Measurements from ENCODE around the gene APOBEC3F. TPM values are rescaled to one million over a fixed set of nuclear protein-coding genes. Genes with fewer than 3 reads are reported as not detected.

The APOBEC3F gene
- total and polyA plus RNA-seq, 2 experiments from 2014 or later, result 6.2 to 10.1 TPM

- no peak overlapping the region for H2AFZ ChIP-seq
- in situ Hi-C loops (cut with MboI), result no loop called here
- H3K27me3 ChIP-seq (replicated peaks; ENCODE audit: insufficient read depth), result no peaks in the 10 kb centered on the region
- no peak overlapping the region for H3K9ac ChIP-seq
- no peaks in the 10 kb centered on the region for H3F3A ChIP-seq (ENCODE audit: insufficient read depth)
- no peak overlapping the region for H3K4me2 ChIP-seq (ENCODE audit: unreplicated experiment)
- H4K20me1 ChIP-seq (ENCODE audit: insufficient read depth), result no peaks in the 10 kb centered on the region
- H3K4me3 ChIP-seq, result no peak overlapping the region
- WGBS, 2 experiments (ENCODE audit: low coverage in 1 of 2, low lambda C conversion rate in 2 of 2, missing lambda C conversion rate in 2 of 2), result 80 to 87% methylated on average over 8 of the region's 8 CpGs
- H3K36me3 ChIP-seq (ENCODE audit: low read depth), result no peaks in the 10 kb centered on the region
- no peak overlapping the region for H3K27ac ChIP-seq
- H3K9me3 ChIP-seq (ENCODE audit: low read depth), result no peaks in the 10 kb centered on the region
- no peak for DNase-seq
- H3K4me1 ChIP-seq (ENCODE audit: insufficient read depth), result no peaks in the 10 kb centered on the region
- TF ChIP-seq EZH2phosphoT487 (IDR thresholded peaks at IDR 0.05; ENCODE audit: insufficient read depth, low read depth), result no peak
- no peak for TF ChIP-seq EZH2 (IDR thresholded peaks at IDR 0.05; ENCODE audit: insufficient read depth, poor library complexity, severe bottlenecking)
- H3K9me2 ChIP-seq (ENCODE audit: insufficient read depth), result no peaks in the 10 kb centered on the region
- H3K79me2 ChIP-seq (ENCODE audit: insufficient read depth), result no peaks in the 10 kb centered on the region
Measured at GRCh38 chr22:39081598-39081997, 40.9 kb downstream of the APOBEC3F start.

DNA sequence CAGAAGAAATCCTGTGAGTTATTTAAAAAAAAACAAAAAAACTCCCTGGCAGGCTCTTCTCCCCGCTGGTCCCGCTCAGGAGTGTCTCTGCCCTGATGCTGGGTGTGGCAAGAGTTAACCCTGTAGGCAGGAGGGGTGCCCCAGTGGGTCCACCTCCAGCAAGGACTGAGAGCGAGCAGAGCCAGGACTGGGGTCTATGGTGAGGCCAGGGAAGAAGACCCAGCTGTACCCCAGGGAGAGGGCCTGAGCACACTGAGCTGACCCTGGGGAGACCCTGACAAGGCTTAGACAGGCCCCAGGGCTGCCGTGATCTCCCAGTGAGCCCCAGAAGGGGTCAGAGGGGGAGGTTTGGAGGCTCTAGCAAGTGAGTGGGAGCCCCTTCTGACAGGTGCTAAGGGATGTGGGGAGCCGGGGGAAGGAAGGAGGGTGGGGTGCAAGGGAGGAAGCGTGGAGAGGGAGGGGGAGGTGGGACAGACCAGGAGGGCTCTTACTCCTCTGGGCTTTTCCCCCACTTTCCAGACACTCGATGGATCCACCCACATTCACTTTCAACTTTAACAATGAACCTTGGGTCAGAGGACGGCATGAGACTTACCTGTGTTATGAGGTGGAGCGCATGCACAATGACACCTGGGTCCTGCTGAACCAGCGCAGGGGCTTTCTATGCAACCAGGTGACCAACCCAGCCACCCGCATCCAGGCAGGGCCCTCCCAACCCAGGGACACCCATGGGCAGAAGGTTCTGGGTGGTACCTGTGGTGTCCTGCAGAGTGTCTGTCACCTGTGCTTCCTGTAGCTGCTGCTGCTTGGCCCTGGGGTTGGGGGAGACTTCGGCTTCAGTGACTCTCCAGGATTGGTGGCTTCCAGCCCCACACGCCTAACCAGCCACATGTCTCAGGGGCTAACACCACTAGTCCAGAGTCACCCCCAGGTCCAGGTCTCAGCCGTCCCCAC is 42.8 kb downstream of the APOBEC3F start:
- no peaks in the 10 kb centered on the region for H3K27me3 ChIP-seq (replicated peaks; ENCODE audit: insufficient read depth)
- no peaks in the 10 kb centered on the region for H3K9me3 ChIP-seq (ENCODE audit: low read depth)
- TF ChIP-seq EZH2phosphoT487 (IDR thresholded peaks at IDR 0.05; ENCODE audit: insufficient read depth, low read depth) (no peak), EZH2 (IDR thresholded peaks at IDR 0.05; ENCODE audit: insufficient read depth, poor library complexity, severe bottlenecking) (no peak)
- no peaks in the 10 kb centered on the region for H3K4me1 ChIP-seq (ENCODE audit: insufficient read depth)
- H3K79me2 ChIP-seq (ENCODE audit: insufficient read depth), result no peaks in the 10 kb centered on the region
- H3K4me3 ChIP-seq, result no peak overlapping the region
- no peaks in the 10 kb centered on the region for H4K20me1 ChIP-seq (ENCODE audit: insufficient read depth)
- 77 to 81% methylated on average over 12 to 14 of the region's 14 CpGs for WGBS, 2 experiments (ENCODE audit: low coverage in 1 of 2, low lambda C conversion rate in 2 of 2, missing lambda C conversion rate in 2 of 2)
- no peaks in the 10 kb centered on the region for H3F3A ChIP-seq (ENCODE audit: insufficient read depth)
- no peak overlapping the region for H3K4me2 ChIP-seq (ENCODE audit: unreplicated experiment)
- no peak overlapping the region for H3K27ac ChIP-seq
- H3K9me2 ChIP-seq (ENCODE audit: insufficient read depth), result no peaks in the 10 kb centered on the region
- no peaks in the 10 kb centered on the region for H3K36me3 ChIP-seq (ENCODE audit: low read depth)
- H3K9ac ChIP-seq, result no peak overlapping the region
- H2AFZ ChIP-seq, result no peak overlapping the region
- DNase-seq, result no peak
- in situ Hi-C loops (cut with MboI), result no loop called here

DNA sequence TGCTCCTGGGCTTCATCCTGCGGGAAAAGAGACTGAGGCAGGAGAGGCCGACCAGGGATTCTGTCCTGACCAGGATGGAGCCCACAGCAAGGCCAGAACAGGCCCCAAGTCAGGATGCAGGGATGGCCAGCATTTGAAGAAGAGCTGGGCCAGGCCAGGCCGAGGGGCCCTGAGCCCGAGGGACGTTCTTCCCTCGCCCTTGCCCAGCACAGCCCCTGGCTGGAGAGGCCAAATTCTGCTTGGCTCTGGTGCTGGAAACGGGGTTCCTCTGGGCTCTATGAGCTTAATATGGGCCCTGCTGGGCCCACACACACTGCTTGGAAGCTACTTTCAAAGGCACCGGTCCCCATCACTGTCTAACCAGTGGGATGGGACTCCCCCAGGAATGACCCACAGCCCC is 44.0 kb downstream of the APOBEC3F start:
- H3K4me2 ChIP-seq (ENCODE audit: unreplicated experiment), result no peak overlapping the region
- H3K27ac ChIP-seq, result no peak overlapping the region
- H3K36me3 ChIP-seq (ENCODE audit: low read depth), result no peaks in the 10 kb centered on the region
- no peak for TF ChIP-seq EZH2phosphoT487 (IDR thresholded peaks at IDR 0.05; ENCODE audit: insufficient read depth, low read depth)
- TF ChIP-seq EZH2 (IDR thresholded peaks at IDR 0.05; ENCODE audit: insufficient read depth, poor library complexity, severe bottlenecking), result no peak
- H3F3A ChIP-seq (ENCODE audit: insufficient read depth), result no peaks in the 10 kb centered on the region
- H2AFZ ChIP-seq, result no peak overlapping the region
- no peaks in the 10 kb centered on the region for H3K9me3 ChIP-seq (ENCODE audit: low read depth)
- no peak for DNase-seq
- 90 to 92% methylated on average over 8 of the region's 8 CpGs for WGBS, 2 experiments (ENCODE audit: low coverage in 1 of 2, low lambda C conversion rate in 2 of 2, missing lambda C conversion rate in 2 of 2)
- no peak overlapping the region for H3K9ac ChIP-seq
- no peaks in the 10 kb centered on the region for H3K27me3 ChIP-seq (replicated peaks; ENCODE audit: insufficient read depth)
- no peaks in the 10 kb centered on the region for H3K4me1 ChIP-seq (ENCODE audit: insufficient read depth)
- no peak overlapping the region for H3K4me3 ChIP-seq
- H4K20me1 ChIP-seq (ENCODE audit: insufficient read depth), result no peaks in the 10 kb centered on the region
- H3K79me2 ChIP-seq (ENCODE audit: insufficient read depth), result no peaks in the 10 kb centered on the region
- H3K9me2 ChIP-seq (ENCODE audit: insufficient read depth), result no peaks in the 10 kb centered on the region
- in situ Hi-C loops (cut with MboI), result no loop called here

DNA sequence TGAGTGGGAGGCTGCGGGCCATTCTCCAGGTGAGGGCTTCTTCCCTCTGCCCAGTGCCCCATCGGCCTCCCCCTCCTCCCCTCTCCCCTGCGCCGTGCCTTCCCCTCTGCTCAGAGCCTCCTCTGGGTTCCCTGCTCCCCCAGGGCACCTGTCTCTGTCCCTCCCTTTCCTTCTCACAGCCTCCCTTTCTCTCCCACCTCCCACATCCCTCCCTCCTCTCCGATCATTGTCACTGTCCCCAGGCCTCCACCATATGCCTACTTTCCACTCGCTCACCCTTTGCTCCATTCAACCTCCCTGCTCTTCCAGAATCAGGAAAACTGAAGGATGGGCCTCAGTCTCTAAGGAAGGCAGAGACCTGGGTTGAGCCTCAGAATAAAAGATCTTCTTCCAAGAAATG is 46.4 kb downstream of the APOBEC3F start:
- WGBS, 2 experiments (ENCODE audit: low coverage in 1 of 2, low lambda C conversion rate in 2 of 2, missing lambda C conversion rate in 2 of 2), result 78 to 88% methylated on average over 2 to 6 of the region's 6 CpGs
- in situ Hi-C loops (cut with MboI), result no loop called here
- H3K79me2 ChIP-seq (ENCODE audit: insufficient read depth), result no peaks in the 10 kb centered on the region

More for the DNA sequence above, 46.4 kb downstream of the APOBEC3F start:
- no peak for DNase-seq
- Histone ChIP-seq H3K9me2 (ENCODE audit: insufficient read depth) (no peaks in the 10 kb centered on the region), H3F3A (ENCODE audit: insufficient read depth) (no peaks in the 10 kb centered on the region), H2AFZ (no peak overlapping the region), H3K9me3 (ENCODE audit: low read depth) (no peaks in the 10 kb centered on the region), H3K27ac (no peak overlapping the region), H3K36me3 (ENCODE audit: low read depth) (no peaks in the 10 kb centered on the region), H3K27me3 (replicated peaks; ENCODE audit: insufficient read depth) (peaks cover under 1% of the 10 kb centered on the region; the same call in 1 of the 2 replicates), H3K4me3 (no peak overlapping the region), H3K4me2 (ENCODE audit: unreplicated experiment) (no peak overlapping the region), H3K9ac (no peak overlapping the region), H3K4me1 (ENCODE audit: insufficient read depth) (no peaks in the 10 kb centered on the region), H4K20me1 (ENCODE audit: insufficient read depth) (no peaks in the 10 kb centered on the region)
- TF ChIP-seq EZH2phosphoT487 (IDR thresholded peaks at IDR 0.05; ENCODE audit: insufficient read depth, low read depth) (no peak), EZH2 (IDR thresholded peaks at IDR 0.05; ENCODE audit: insufficient read depth, poor library complexity, severe bottlenecking) (no peak)

All from GM23248 (cell line).